Umbilical cord (tissue), 2 donors: ENCODE results near the gene FOXC2. TPM values are rescaled to one million over a fixed set of nuclear protein-coding genes. Genes with fewer than 3 reads are reported as not detected.

Source experiments
- DNase-seq: peaks from one replicate; pipeline ENCODE4 v3.0.0-alpha.2; 2015; ENCODE audit warnings: low spot score
- total RNA-seq: library from RNA; depleted of rRNA; stranded (reverse); fragments of >200 nt; gene quantifications from one replicate; pipeline ENCODE4 v1.2.3, GENCODE V29; 2014; ENCODE audit warnings: low replicate concordance; ENCODE audit not compliant: insufficient read depth

FOXC2 gene
- total RNA-seq, 1 donor from 2014 or later, result 1.2 TPM

GRCh38 chr16:86533076-86533475, 33.6 kb upstream of the FOXC2 start:
- DNase-seq, result no peak

GRCh38 chr16:86533767-86534351, 32.8 kb upstream of the FOXC2 start:
- DNase-seq, result no peak

GRCh38 chr16:86534779-86535615, 31.6 kb upstream of the FOXC2 start:
- no peak for DNase-seq

GRCh38 chr16:86536621-86537020, 30.0 kb upstream of the FOXC2 start:
- DNase-seq, result no peak

- DNase-seq, result no peak
These were observed 29.1 kb upstream of the FOXC2 start for GRCh38 chr16:86537486-86537885.

- DNase-seq, result no peak
These were observed 28.3 kb upstream of the FOXC2 start for GRCh38 chr16:86538196-86538780.

- no peak for DNase-seq
These were observed 25.7 kb upstream of the FOXC2 start for GRCh38 chr16:86540894-86541293.

- no peak for DNase-seq
These were observed 25.1 kb upstream of the FOXC2 start for GRCh38 chr16:86541560-86541959.

GRCh38 chr16:86542756-86543750, 23.6 kb upstream of the FOXC2 start:
- no peak for DNase-seq

- no peak for DNase-seq
These were observed 21.1 kb upstream of the FOXC2 start for GRCh38 chr16:86545481-86545880.

- no peak for DNase-seq
These were observed 20.5 kb upstream of the FOXC2 start for GRCh38 chr16:86545954-86546637.

- no peak for DNase-seq
These were observed 20.0 kb upstream of the FOXC2 start for GRCh38 chr16:86546638-86547013.

- no peak for DNase-seq
These were observed 19.3 kb upstream of the FOXC2 start for GRCh38 chr16:86547286-86547685.

GRCh38 chr16:86549076-86549892, 17.3 kb upstream of the FOXC2 start:
- no peak for DNase-seq

GRCh38 chr16:86549893-86550190, 16.8 kb upstream of the FOXC2 start:
- DNase-seq, result no peak

GRCh38 chr16:86550281-86550680, 16.3 kb upstream of the FOXC2 start:
- DNase-seq, result no peak

- DNase-seq, result no peak
These were observed 13.3 kb upstream of the FOXC2 start for GRCh38 chr16:86553356-86553755.

- DNase-seq, result no peak
These were observed 12.1 kb upstream of the FOXC2 start for GRCh38 chr16:86554599-86554916.

- peak; percentile 92 for DNase-seq
These were observed 11.5 kb upstream of the FOXC2 start, which contains the start of gene MTHFSD for GRCh38 chr16:86554917-86555703. Gene MTHFSD, minus strand, starts transcription at chr16:86555235. Its CDS starts 51 bp downstream, at chr16:86555184.

- no peak for DNase-seq
These were observed 10.9 kb upstream of the FOXC2 start for GRCh38 chr16:86555704-86556075.
